SK-N-MC (cell line): Measurements from ENCODE around the gene KDM7A.

ENCODE experiments used
- DNase-seq: peaks from one replicate; pipeline ENCODE4 v3.0.0-alpha.2; 2011; ENCODE audit warnings: low read depth, low spot score
- H3K27ac ChIP-seq: fragments of 200-600 bp; sonication (generic); 2 replicates; pipeline ENCODE4 v1.5.1; 2016; ENCODE audit warnings: mixed run types
- H3K36me3 ChIP-seq: fragments of 200-600 bp; sonication (generic); 2 replicates; pipeline ENCODE4 v1.6.1; 2017; ENCODE audit warnings: antibody characterized with exemption, low read length, mixed read lengths; ENCODE audit not compliant: insufficient read depth
- H3K4me3 ChIP-seq: fragments of 200-600 bp; sonication (generic); 2 replicates; pipeline ENCODE4 v1.5.1; 2016
- H3K9ac ChIP-seq: fragments of 200-600 bp; sonication (generic); 2 replicates; pipeline ENCODE4 v1.8.0; 2017; ENCODE audit warnings: mixed run types, mixed read lengths; ENCODE audit not compliant: insufficient read length
- H3K9me3 ChIP-seq: fragments of 200-600 bp; sonication (generic); 2 replicates; pipeline ENCODE4 v1.6.1; 2017; ENCODE audit warnings: low read depth, mild to moderate bottlenecking, antibody characterized with exemption, low read length, moderate library complexity, mixed read lengths
- EZH2 ChIP-seq: fragments of 200-600 bp; sonication (generic); IDR thresholded peaks from one replicate; pipeline ENCODE4 v1.6.1; 2017; ENCODE audit warnings: antibody characterized with exemption
- FOXP2 ChIP-seq: optimal IDR thresholded peaks from 2 replicates; pipeline ENCODE3; 2011; ENCODE audit warnings: mild to moderate bottlenecking, moderate library complexity; ENCODE audit not compliant: insufficient read depth; ENCODE audit errors: extremely low read length, control extremely low read depth
- POLR2AphosphoS5 ChIP-seq: IDR thresholded peaks from 2 replicates; pipeline ENCODE4 v1.6.1; 2012; ENCODE audit warnings: mild to moderate bottlenecking, low read depth, low read length, borderline replicate concordance

The KDM7A gene

GRCh38 chr7:140062528-140063299 is 114.1 kb downstream of the KDM7A start, which contains the start of gene PARP12:
PARP12 (minus strand) TSS chr7:140062951; CDS start chr7:140062847, 104 bp downstream.
- no peak within 1 kb of the TSS for H3K27ac ChIP-seq
- DNase-seq = no peak

GRCh38 chr7:140062118-140062527 is 114.7 kb downstream of the KDM7A start:
- H3K9ac ChIP-seq = peak overlapping the region; percentile 45
- no peaks in the 10 kb centered on the region for H3K36me3 ChIP-seq
- DNase-seq = no peak
- H3K9me3 ChIP-seq = no peaks in the 10 kb centered on the region
- no peak overlapping the region for H3K27ac ChIP-seq
- H3K4me3 ChIP-seq = peak overlapping the region; percentile 82
- TF ChIP-seq FOXP2 (no peak), POLR2AphosphoS5 (no peak), EZH2 (no peak)

More at GRCh38 chr7:140062528-140063299, 114.1 kb downstream of the KDM7A start, which contains the start of gene PARP12:
- peak within 1 kb of the TSS; percentile 82 for H3K4me3 ChIP-seq
- no peaks in the 10 kb centered on the region for H3K36me3 ChIP-seq
- no peak for TF ChIP-seq POLR2AphosphoS5
- TF ChIP-seq FOXP2 = no peak
- no peak for TF ChIP-seq EZH2
- peak within 1 kb of the TSS; percentile 70 for H3K9ac ChIP-seq
- H3K9me3 ChIP-seq = no peaks in the 10 kb centered on the region

- Histone ChIP-seq H3K27ac (no peak overlapping the region), H3K36me3 (no peaks in the 10 kb centered on the region), H3K9ac (no peak overlapping the region), H3K4me3 (no peak overlapping the region), H3K9me3 (no peaks in the 10 kb centered on the region)
- no peak for DNase-seq
- TF ChIP-seq POLR2AphosphoS5 (no peak), FOXP2 (no peak), EZH2 (no peak)
Measured at GRCh38 chr7:140061607-140061930, 115.2 kb downstream of the KDM7A start.

- no peak overlapping the region for H3K27ac ChIP-seq
- no peaks in the 10 kb centered on the region for H3K9me3 ChIP-seq
- no peak for DNase-seq
- TF ChIP-seq EZH2 (no peak), POLR2AphosphoS5 (no peak), FOXP2 (no peak)
- H3K9ac ChIP-seq = no peak overlapping the region
- no peaks in the 10 kb centered on the region for H3K36me3 ChIP-seq
- H3K4me3 ChIP-seq = no peak overlapping the region
Measured at GRCh38 chr7:140060788-140061606, 115.8 kb downstream of the KDM7A start.

GRCh38 chr7:140060243-140060630 is 116.5 kb downstream of the KDM7A start:
- Histone ChIP-seq H3K36me3 (no peaks in the 10 kb centered on the region), H3K4me3 (no peak overlapping the region), H3K9me3 (no peaks in the 10 kb centered on the region), H3K9ac (no peak overlapping the region), H3K27ac (no peak overlapping the region)
- no peak for DNase-seq
- TF ChIP-seq FOXP2 (no peak), EZH2 (no peak), POLR2AphosphoS5 (no peak)

- DNase-seq = no peak
- H3K27ac ChIP-seq = no peak overlapping the region
Measured at GRCh38 chr7:140059273-140060242, 117.2 kb downstream of the KDM7A start.

GRCh38 chr7:140058517-140058916 is 118.3 kb downstream of the KDM7A start:
- no peak overlapping the region for H3K9ac ChIP-seq
- TF ChIP-seq EZH2 (no peak), FOXP2 (no peak), POLR2AphosphoS5 (no peak)
- no peaks in the 10 kb centered on the region for H3K36me3 ChIP-seq
- H3K9me3 ChIP-seq = no peaks in the 10 kb centered on the region
- no peak overlapping the region for H3K4me3 ChIP-seq
- H3K27ac ChIP-seq = no peak overlapping the region
- no peak for DNase-seq

More at GRCh38 chr7:140059273-140060242, 117.2 kb downstream of the KDM7A start:
- no peaks in the 10 kb centered on the region for H3K9me3 ChIP-seq
- no peaks in the 10 kb centered on the region for H3K36me3 ChIP-seq
- TF ChIP-seq EZH2 = no peak
- TF ChIP-seq FOXP2 = no peak
- no peak for TF ChIP-seq POLR2AphosphoS5
- H3K4me3 ChIP-seq = no peak overlapping the region
- H3K9ac ChIP-seq = no peak overlapping the region
